B cell (primary cell): ENCODE data around the gene EGLN1. TPM values are rescaled to one million over a fixed set of nuclear protein-coding genes. Genes with fewer than 3 reads are reported as not detected.

ENCODE experiments used
- ATAC-seq: fragments of 200-7000 bp; cut with Tn5 transposase; one replicate; pipeline ENCODE4 v1.10.0; 2021; ENCODE audit warnings: low read depth, mild to moderate bottlenecking, moderate number of reproducible peaks, moderate library complexity
- CTCF ChIA-PET: fragments of 350-600 bp; sonication (Branson Sonifier 250); formaldehyde crosslinking; loops from one replicate; lab custom pipeline; 2021; ENCODE audit warnings: antibody characterized with exemption, inconsistent platforms; lab: Charles Lee
- POLR2A ChIA-PET: fragments of 350-600 bp; sonication (Branson Sonifier 250); formaldehyde crosslinking; loops from one replicate; lab custom pipeline; 2021; ENCODE audit warnings: antibody characterized with exemption; lab: Charles Lee
- DNase-seq: peaks from one replicate; pipeline ENCODE4 v3.0.0; 2013
- H2AFZ ChIP-seq: 2 replicates; pipeline ENCODE4 v1.6.1; 2012; ENCODE audit warnings: mild to moderate bottlenecking, low read depth, low read length; ENCODE audit not compliant: insufficient read depth, poor library complexity, severe bottlenecking
- H3K27ac ChIP-seq, 2 donors: 1 replicate in 1 of 2; 2 replicates in 1 of 2; pipeline ENCODE4 v1.5.1; 2012 to 2013; ENCODE audit warnings: low read length in 2 of 2, mild to moderate bottlenecking in 2 of 2, moderate library complexity in 1 of 2
- H3K27me3 ChIP-seq, 4 experiments: fragments of 200-600 bp in 1 of 4; sonication (generic) in 1 of 4; replicated peaks in 1 of 4; 1 replicate in 2 of 4; 2 replicates in 2 of 4; pipeline versions ENCODE4 v1.6.1 to v1.7.0; 2013 to 2016; ENCODE audit warnings: low read length in 3 of 4, mild to moderate bottlenecking in 2 of 4, mixed read lengths in 1 of 4, moderate library complexity in 1 of 4; ENCODE audit not compliant: insufficient read depth in 4 of 4, control insufficient read depth in 3 of 4; ENCODE audit errors: control extremely low read depth in 1 of 4
- H3K36me3 ChIP-seq, 2 experiments: replicated peaks in 1 of 2; 1 replicate in 1 of 2; 2 replicates in 1 of 2; pipeline versions ENCODE4 v1.6.1 to v1.7.1; 2013; ENCODE audit warnings: low read length in 1 of 2; ENCODE audit not compliant: insufficient read depth in 2 of 2, control insufficient read depth in 1 of 2; ENCODE audit errors: control extremely low read depth in 1 of 2, extremely low read depth in 1 of 2
- H3K4me1 ChIP-seq, 2 donors: fragments of 200-600 bp in 1 of 2; sonication (generic) in 1 of 2; 1 replicate in 1 of 2; 2 replicates in 1 of 2; pipeline versions ENCODE4 v1.5.1 to v1.6.1; 2013 to 2017; ENCODE audit warnings: low read length in 2 of 2; ENCODE audit not compliant: control insufficient read depth in 2 of 2, insufficient read depth in 2 of 2
- H3K4me2 ChIP-seq: replicated peaks from 2 replicates; pipeline ENCODE3; 2012; ENCODE audit warnings: mild to moderate bottlenecking, low read depth, low read length; ENCODE audit not compliant: poor library complexity, severe bottlenecking
- H3K4me3 ChIP-seq, 5 experiments: fragments of 200-600 bp in 1 of 5; sonication (generic) in 1 of 5; 1 replicate in 3 of 5; 2 replicates in 2 of 5; pipeline versions ENCODE4 v1.5.1 to v1.7.0; 2011 to 2016; ENCODE audit warnings: low read length in 4 of 5, mild to moderate bottlenecking in 4 of 5, low read depth in 2 of 5, control low read depth in 1 of 5, moderate library complexity in 1 of 5; ENCODE audit not compliant: insufficient read depth in 1 of 5; ENCODE audit errors: control extremely low read depth in 1 of 5, extremely low read depth in 1 of 5
- H3K79me2 ChIP-seq: fragments of 200-600 bp; sonication (generic); one replicate; pipeline ENCODE4 v1.6.0; 2016; ENCODE audit warnings: low read length; ENCODE audit not compliant: control insufficient read depth, insufficient read depth
- H3K9ac ChIP-seq: fragments of 200-600 bp; sonication (generic); 2 replicates; pipeline ENCODE4 v1.6.1; 2017; ENCODE audit warnings: mild to moderate bottlenecking, low read length, moderate library complexity
- H3K9me3 ChIP-seq, 3 donors: one replicate each; pipeline versions ENCODE4 v1.6.1 to v1.7.1; 2013; ENCODE audit warnings: low read length in 2 of 3; ENCODE audit not compliant: control insufficient read depth in 2 of 3, insufficient read depth in 1 of 3; ENCODE audit errors: control extremely low read depth in 1 of 3
- H4K20me1 ChIP-seq: 2 replicates; pipeline ENCODE4 v1.6.0; 2012; ENCODE audit warnings: mild to moderate bottlenecking, low read length; ENCODE audit not compliant: insufficient read depth, control insufficient read depth, poor library complexity, severe bottlenecking
- H3K27ac Mint-ChIP-seq: one replicate; pipeline ENCODE4 v1.8.0; 2021; ENCODE audit warnings: mixed read lengths
- H3K27me3 Mint-ChIP-seq: one replicate; pipeline ENCODE4 v1.8.0; 2021; ENCODE audit warnings: mixed read lengths
- H3K4me1 Mint-ChIP-seq: one replicate; pipeline ENCODE4 v1.8.0; 2021; ENCODE audit warnings: mixed read lengths
- H3K4me3 Mint-ChIP-seq: one replicate; pipeline ENCODE4 v1.8.0; 2021; ENCODE audit warnings: mixed read lengths
- H3K9me3 Mint-ChIP-seq: one replicate; pipeline ENCODE4 v1.8.0; 2022; ENCODE audit warnings: mixed read lengths; ENCODE audit not compliant: insufficient read depth
- CTCF ChIP-seq: fragments of 200-600 bp; IDR thresholded peaks from one replicate; pipeline ENCODE4 v1.8.0; 2022; ENCODE audit warnings: antibody characterized with exemption, mild to moderate bottlenecking
- EZH2 ChIP-seq: IDR thresholded peaks from 2 replicates; pipeline ENCODE4 v1.6.1; 2012; ENCODE audit warnings: borderline replicate concordance, low read depth, mild to moderate bottlenecking, moderate library complexity, low read length; ENCODE audit not compliant: insufficient read depth, poor library complexity, severe bottlenecking
- WGBS: methylation state at CpG from one replicate; pipeline ENCODE4 v1.1.5; 2013; ENCODE audit warnings: missing lambda C conversion rate; ENCODE audit not compliant: insufficient coverage; 5-methylcytosine and 5-hydroxymethylcytosine counted together
- intact Hi-C: fragments of 100-400 bp; cut with micrococcal nuclease; formaldehyde crosslinking; loops from one replicate; pipeline ENCODE4 v1.10.0; 2022
- polyA plus RNA-seq: library from polyadenylated mRNA; depleted of rRNA; stranded (reverse); fragments of >200 nt; gene quantifications from 2 replicates; pipeline ENCODE4 v1.2.3, GENCODE V29; 2012
- total RNA-seq, 2 donors: library from RNA; stranded (reverse); fragments of 120-200 nt in 1 of 2; gene quantifications; 1 replicate in 1 of 2; 2 replicates in 1 of 2; pipeline versions ENCODE4 v1.2.3 to v1.2.4, GENCODE V29; 2013 to 2022

The EGLN1 gene
- total and polyA plus RNA-seq, 2 donors (not counting 1 experiment from before 2014, with no cell fraction given) = 7.5 to 18.5 TPM

DNA sequence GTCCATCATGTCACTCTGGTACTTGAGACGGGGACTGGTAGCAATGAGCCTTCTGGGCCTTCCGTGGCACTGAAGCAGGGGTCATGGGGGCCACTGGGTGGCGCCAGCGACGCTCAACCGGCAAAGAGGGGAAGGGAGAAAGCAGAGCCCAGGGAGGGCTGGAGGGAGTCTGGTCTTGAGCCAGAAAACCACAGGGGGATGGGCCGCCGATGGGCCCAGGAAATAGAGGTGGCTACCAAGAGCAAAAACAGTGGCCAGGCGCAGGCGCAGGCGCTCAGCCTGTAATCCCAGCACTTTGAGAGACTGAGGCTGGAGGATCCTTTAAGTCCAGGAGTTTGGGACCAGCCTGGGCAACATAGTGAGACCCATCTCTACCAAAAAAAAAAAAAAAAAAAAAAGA is 106.2 kb downstream of the EGLN1 start:
- Histone ChIP-seq H3K9me3 (peaks cover 0 to 7% (median 0%) of the 10 kb centered on the region in 3 donors), H3K9ac (no peak overlapping the region), H3K4me2 (no peak overlapping the region), H3K79me2 (no peaks in the 10 kb centered on the region), H3K4me3 (no peak overlapping the region), H3K36me3 (no peaks in the 10 kb centered on the region), H3K27ac (no peak overlapping the region), H4K20me1 (no peaks in the 10 kb centered on the region), H3K4me1 (no peaks in the 10 kb centered on the region), H3K27me3 (no peaks in the 10 kb centered on the region), H2AFZ (no peak overlapping the region)
- no peak for TF ChIP-seq EZH2
- peak; percentile 57 for TF ChIP-seq CTCF
- no peaks in the 10 kb centered on the region for H3K27me3 Mint-ChIP-seq
- no peak overlapping the region for H3K27ac Mint-ChIP-seq
- ChIA-PET POLR2A (no interaction called here), CTCF (interaction anchor here (0.8 to 2.3 kb wide), 10 partner anchors 8 to 290 kb away, joined by 3 to 8 read pairs (median 4); no protein-coding TSS in a partner anchor)
- ATAC-seq = peak; percentile 57
- WGBS = 31% methylated on average over 8 of the region's 11 CpGs
- H3K4me3 Mint-ChIP-seq = no peak overlapping the region
- peak; percentile 52 for DNase-seq
- no peaks in the 10 kb centered on the region for H3K9me3 Mint-ChIP-seq
- intact Hi-C loops = loop anchor here (1.0 kb wide), 1 partner anchor 288 kb away; no protein-coding TSS in a partner anchor
- no peaks in the 10 kb centered on the region for H3K4me1 Mint-ChIP-seq

Other genes starting within 250 kb of the EGLN1 start
- gene GNPAT, start 181.1 kb downstream of the EGLN1 start, total RNA-seq = 48.0 and 49.0 TPM in 2 replicates
- 19.5 and 23.1 TPM in 2 replicates for gene GNPAT, start 181.1 kb downstream of the EGLN1 start, polyA plus RNA-seq
- 32.5 and 32.6 TPM in 2 replicates for gene EXOC8, start 84.4 kb downstream of the EGLN1 start, total RNA-seq
- 10.0 and 11.8 TPM in 2 replicates for gene EXOC8, start 84.4 kb downstream of the EGLN1 start, polyA plus RNA-seq
- gene SPRTN, start 84.0 kb downstream of the EGLN1 start, total RNA-seq = 13.4 and 15.9 TPM in 2 replicates
- gene SPRTN, start 84.0 kb downstream of the EGLN1 start, polyA plus RNA-seq = 3.5 and 12.3 TPM in 2 replicates
- gene TSNAX, start 106.4 kb upstream of the EGLN1 start, total RNA-seq = 34.8 and 41.4 TPM in 2 replicates
- gene TSNAX, start 106.4 kb upstream of the EGLN1 start, polyA plus RNA-seq = 9.0 and 14.5 TPM in 2 replicates
- 3.3 and 4.3 TPM in 2 replicates for gene DISC1, start 204.5 kb upstream of the EGLN1 start, total RNA-seq
- gene DISC1, start 204.5 kb upstream of the EGLN1 start, polyA plus RNA-seq = 2.7 and 3.4 TPM in 2 replicates